Upper lobe of right lung (tissue), 1 donor: ENCODE data around the gene BOLA3. TPM values are rescaled to one million over a fixed set of nuclear protein-coding genes. Genes with fewer than 3 reads are reported as not detected.

Experiments used
- ATAC-seq: fragments of 200-7000 bp; cut with Tn5 transposase; one replicate; pipeline ENCODE4 v1.9.1; 2020; ENCODE audit warnings: mild to moderate bottlenecking, moderate library complexity
- DNase-seq: peaks from one replicate; pipeline ENCODE4 v3.0.0-alpha.2; 2020
- H3K27ac ChIP-seq: fragments of 200-600 bp; one replicate; pipeline ENCODE4 v1.8.0; 2022
- H3K27me3 ChIP-seq: fragments of 200-600 bp; one replicate; pipeline ENCODE4 v1.8.0; 2022; ENCODE audit warnings: mild to moderate bottlenecking
- H3K36me3 ChIP-seq: fragments of 200-600 bp; one replicate; pipeline ENCODE4 v1.8.0; 2022
- H3K4me1 ChIP-seq: fragments of 200-600 bp; one replicate; pipeline ENCODE4 v1.8.0; 2022
- H3K4me3 ChIP-seq: fragments of 200-600 bp; one replicate; pipeline ENCODE4 v1.8.0; 2022; ENCODE audit warnings: mild to moderate bottlenecking
- H3K9me3 ChIP-seq: fragments of 200-600 bp; one replicate; pipeline ENCODE4 v1.8.0; 2022
- intact Hi-C: fragments of 100-400 bp; cut with DNase I; formaldehyde crosslinking; loops from one replicate; pipeline ENCODE4 v1.11.0; 2022
- total RNA-seq: library from RNA; stranded (reverse); fragmentation: NEBNext Ultra II Directional; extraction: Animal tissue kit (Norgen Biotek cat#: 25700); gene quantifications from one replicate; pipeline ENCODE4 v1.2.1, GENCODE V29; 2021
- TF ChIP-seq, protein P1 (sequence below): fragments of 200-600 bp; IDR thresholded peaks from one replicate; pipeline ENCODE4 v1.8.0; 2022; ENCODE audit warnings: antibody characterized with exemption
- donor health status: DM: no; HTN: yes; CAD: no; lungs with severe emphysema.

Gene BOLA3
- total RNA-seq, 1 donor from 2014 or later = 19.5 TPM

GRCh38 chr2:74087696-74088095, 60.0 kb downstream of the BOLA3 start:
- DNase-seq (no peak), ATAC-seq (no peak)
- no peaks in the 10 kb centered on the region for H3K4me1 ChIP-seq
- TF ChIP-seq, protein P1, sequence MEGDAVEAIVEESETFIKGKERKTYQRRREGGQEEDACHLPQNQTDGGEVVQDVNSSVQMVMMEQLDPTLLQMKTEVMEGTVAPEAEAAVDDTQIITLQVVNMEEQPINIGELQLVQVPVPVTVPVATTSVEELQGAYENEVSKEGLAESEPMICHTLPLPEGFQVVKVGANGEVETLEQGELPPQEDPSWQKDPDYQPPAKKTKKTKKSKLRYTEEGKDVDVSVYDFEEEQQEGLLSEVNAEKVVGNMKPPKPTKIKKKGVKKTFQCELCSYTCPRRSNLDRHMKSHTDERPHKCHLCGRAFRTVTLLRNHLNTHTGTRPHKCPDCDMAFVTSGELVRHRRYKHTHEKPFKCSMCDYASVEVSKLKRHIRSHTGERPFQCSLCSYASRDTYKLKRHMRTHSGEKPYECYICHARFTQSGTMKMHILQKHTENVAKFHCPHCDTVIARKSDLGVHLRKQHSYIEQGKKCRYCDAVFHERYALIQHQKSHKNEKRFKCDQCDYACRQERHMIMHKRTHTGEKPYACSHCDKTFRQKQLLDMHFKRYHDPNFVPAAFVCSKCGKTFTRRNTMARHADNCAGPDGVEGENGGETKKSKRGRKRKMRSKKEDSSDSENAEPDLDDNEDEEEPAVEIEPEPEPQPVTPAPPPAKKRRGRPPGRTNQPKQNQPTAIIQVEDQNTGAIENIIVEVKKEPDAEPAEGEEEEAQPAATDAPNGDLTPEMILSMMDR = no peak
- H3K9me3 ChIP-seq = no peaks in the 10 kb centered on the region
- intact Hi-C loops = no loop called here
- H3K27me3 ChIP-seq = no peaks in the 10 kb centered on the region
- no peak overlapping the region for H3K4me3 ChIP-seq
- no peak overlapping the region for H3K27ac ChIP-seq
- H3K36me3 ChIP-seq = peaks cover 76% of the 10 kb centered on the region

DNA sequence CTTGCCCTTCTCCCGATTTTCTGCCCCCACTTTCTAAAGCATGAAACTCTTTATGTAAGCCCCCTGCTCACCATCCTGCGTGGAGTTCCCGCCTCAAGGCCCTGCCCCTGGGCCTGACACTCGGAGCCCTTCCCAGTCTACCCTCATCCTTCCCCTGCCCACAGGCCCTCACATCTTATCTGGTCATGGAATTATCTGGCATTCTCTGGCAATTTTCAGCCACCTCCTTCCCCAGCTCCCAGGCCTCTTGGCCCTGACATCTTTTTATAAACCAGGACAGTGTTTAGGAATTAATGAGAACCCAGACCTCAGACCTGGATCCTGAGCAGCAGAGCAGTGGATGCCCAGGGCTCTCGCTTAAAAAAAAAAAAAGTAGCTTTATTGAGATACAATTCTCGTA, 61.7 kb downstream of the BOLA3 start:
- Histone ChIP-seq H3K9me3 (no peaks in the 10 kb centered on the region), H3K27me3 (no peaks in the 10 kb centered on the region), H3K27ac (no peak overlapping the region), H3K4me1 (no peaks in the 10 kb centered on the region), H3K4me3 (no peak overlapping the region), H3K36me3 (peaks cover 72% of the 10 kb centered on the region)
- intact Hi-C loops = no loop called here
- ATAC-seq (no peak), DNase-seq (no peak)
- TF ChIP-seq, protein P1 = no peak

Other genes with a start within 250 kb of the BOLA3 start
- 34.4 TPM for gene DGUOK, start 221.0 kb downstream of the BOLA3 start, total RNA-seq
- 19.9 TPM for gene TET3, start 163.0 kb downstream of the BOLA3 start, total RNA-seq
- 120 TPM for gene MOB1A, start 31.0 kb upstream of the BOLA3 start, total RNA-seq
- 62.2 TPM for gene MTHFD2, start 50.7 kb upstream of the BOLA3 start, total RNA-seq
- gene SLC4A5, start 195.5 kb upstream of the BOLA3 start, total RNA-seq = 3.2 TPM
- gene DCTN1, start 232.4 kb upstream of the BOLA3 start, total RNA-seq = 140 TPM